Occipital lobe (tissue), 2 donors: ENCODE data around the gene ACE. TPM values are rescaled to one million over a fixed set of nuclear protein-coding genes. Genes with fewer than 3 reads are reported as not detected.

Source experiments
- DNase-seq: peaks from one replicate; lab custom pipeline; 2025; lab: John Stamatoyannopoulos, UW
- total RNA-seq: library from RNA; depleted of rRNA; stranded (reverse); fragments of >200 nt; gene quantifications from one replicate; pipeline ENCODE4 v1.2.3, GENCODE V29; 2014

The ACE gene
- total RNA-seq: 5.3 TPM

- DNase-seq: no peak
These were observed at the start of gene ACE for GRCh38 chr17:63476854-63477479. Gene ACE (plus strand): TSS chr17:63477061. CDS start chr17:63477095, 34 bp downstream.

DNA sequence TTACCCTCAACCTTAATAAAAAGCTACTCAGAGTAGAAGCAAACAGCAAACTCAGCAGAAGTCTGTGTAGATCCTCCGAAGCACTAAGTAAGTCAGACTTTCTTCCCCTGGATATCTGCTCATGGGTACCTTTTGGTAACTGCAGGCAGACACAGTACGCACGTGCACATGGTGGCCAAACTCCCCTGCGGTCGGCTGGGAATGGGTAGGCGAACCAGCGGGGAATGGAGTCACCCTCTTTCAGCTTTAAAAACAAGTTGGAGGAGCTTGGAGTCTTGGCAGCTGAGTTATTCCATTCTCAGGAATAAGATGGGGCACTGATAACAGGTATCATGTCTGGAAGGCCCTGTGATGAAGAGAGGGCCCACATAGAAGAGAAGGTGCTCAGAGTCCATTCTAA lies 47.1 kb upstream of the ACE start:
- DNase-seq: no peak

GRCh38 chr17:63430223-63430622 lies 46.6 kb upstream of the ACE start:
- no peak for DNase-seq

- no peak for DNase-seq
These were observed 45.3 kb upstream of the ACE start for GRCh38 chr17:63431618-63431938.

GRCh38 chr17:63431939-63432804 lies 44.7 kb upstream of the ACE start:
- DNase-seq: no peak

DNA sequence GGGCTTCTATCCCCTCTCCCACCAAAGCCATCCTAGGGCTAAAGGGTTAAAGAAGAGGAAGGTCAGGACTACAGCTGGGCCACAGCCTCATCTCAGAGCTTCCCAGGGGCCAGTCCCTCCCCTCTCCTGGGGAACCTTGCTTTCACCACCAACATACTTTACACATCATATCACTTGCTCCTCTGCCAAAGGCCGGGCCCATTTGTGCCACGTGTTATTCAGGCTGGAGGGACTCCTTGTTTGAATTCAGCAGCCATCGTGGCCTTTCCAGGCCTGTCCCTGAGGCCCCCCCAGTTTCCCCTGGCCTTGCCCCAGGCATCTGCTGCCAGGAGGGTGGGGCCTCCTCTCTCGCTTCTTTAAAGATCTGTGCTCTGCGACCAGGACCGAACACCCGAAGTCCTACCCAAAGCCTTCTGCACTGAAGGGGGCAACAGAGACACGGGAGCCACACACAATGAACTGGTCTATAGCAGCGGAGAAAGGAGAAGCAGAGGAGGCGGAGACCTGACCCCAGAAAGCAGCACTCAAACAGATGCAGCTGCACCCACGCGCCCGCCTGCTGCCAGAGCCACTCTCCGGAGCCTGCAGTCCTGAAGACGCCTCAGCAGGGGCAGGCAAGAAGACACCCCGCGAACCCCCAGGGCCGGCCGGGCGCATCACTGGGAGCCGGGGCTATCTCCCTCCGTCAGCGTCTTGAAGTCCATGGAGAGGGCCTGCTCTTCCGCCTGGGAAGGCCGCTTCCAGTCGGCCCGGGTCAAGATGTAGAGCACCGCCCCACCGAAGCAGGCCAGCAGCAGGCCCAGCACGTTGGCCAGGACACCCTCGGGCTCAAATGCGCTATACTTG lies 42.9 kb upstream of the ACE start:
- no peak for DNase-seq

- peak; percentile 83 for DNase-seq
These were observed 41.8 kb upstream of the ACE start for GRCh38 chr17:63434951-63435571.

DNA sequence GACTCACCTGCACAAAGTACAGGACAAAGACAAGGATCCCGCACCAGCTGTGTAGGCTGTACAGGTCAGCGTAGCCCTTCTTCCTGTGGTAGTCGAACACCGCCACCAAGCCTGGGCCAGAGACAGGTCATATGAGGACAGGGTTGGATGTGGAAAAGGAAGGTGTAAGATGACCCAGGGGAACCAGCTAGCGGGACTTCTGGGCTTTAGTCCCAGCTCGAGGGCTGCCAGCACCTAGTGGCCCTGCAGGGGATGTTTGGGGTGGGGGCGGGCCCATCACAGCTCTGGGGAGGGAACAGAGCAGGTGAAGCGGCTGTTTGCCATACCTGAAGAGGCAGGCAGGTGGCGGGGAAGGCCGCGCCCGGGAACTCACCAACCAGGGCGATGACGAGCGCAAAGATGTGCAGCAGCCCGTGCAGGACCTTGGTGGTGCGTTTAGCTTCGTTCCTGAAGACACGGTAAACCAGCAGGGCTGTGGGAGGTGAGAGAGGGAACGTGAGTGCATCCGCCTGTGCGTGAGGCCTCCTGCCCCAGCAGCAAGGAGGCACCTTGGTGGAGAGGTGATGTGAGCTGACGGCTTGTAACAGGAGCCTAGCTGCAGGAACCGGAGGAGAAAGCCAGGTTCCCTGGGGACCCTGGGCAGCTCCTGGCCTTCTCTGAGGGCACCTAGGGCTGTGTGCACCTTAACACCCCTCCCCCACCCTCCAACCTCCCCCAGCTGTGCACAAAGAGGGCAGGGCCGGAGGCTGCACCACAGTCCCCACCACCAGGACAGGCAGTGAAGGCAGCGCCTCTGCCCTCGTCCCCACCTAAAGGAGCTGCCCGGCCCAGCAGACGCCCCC lies 41.0 kb upstream of the ACE start:
- no peak for DNase-seq

- peak; percentile 25 for DNase-seq
These were observed 40.2 kb upstream of the ACE start for GRCh38 chr17:63436523-63437110.

DNA sequence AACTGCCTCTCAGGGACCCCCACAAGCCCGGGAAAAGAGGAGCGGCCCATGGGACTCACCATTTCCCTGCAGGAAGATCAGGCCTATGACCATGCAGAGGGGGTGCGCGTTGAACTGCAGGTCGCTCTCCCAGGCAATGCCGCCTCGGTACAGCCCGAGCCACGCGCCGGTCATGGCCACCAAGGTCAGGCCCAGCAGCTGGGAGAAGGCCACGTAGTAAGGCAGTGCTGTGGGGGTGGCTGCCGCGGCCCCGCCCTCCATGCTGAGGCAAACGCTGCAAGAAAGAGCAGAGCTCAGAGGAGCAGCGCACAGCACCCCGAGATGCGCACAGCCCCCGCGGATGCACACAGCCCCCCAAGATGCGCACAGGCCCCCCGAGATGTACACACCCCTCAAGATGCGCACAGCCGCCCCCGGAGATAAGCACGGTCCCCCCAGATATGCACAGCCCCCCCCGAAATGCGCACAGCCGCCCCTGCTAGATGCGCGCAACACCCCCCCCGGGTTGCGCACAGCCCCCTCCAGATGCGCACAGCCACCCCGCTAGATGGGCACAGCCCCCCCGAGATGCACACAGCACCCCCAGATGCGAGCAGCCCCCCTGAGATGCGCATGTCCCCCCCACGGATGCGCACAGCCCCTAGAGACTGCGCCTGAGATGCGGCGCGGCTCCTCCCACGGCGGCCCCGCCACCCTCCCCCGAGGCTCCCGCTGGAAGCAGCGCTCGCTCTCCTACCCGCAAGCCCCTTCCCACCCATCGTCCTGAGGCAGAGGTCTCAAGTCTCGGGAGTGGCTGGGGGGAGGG lies 39.4 kb upstream of the ACE start:
- DNase-seq: peak; percentile 43

GRCh38 chr17:63438092-63439051 lies 38.5 kb upstream of the ACE start:
- no peak for DNase-seq

DNA sequence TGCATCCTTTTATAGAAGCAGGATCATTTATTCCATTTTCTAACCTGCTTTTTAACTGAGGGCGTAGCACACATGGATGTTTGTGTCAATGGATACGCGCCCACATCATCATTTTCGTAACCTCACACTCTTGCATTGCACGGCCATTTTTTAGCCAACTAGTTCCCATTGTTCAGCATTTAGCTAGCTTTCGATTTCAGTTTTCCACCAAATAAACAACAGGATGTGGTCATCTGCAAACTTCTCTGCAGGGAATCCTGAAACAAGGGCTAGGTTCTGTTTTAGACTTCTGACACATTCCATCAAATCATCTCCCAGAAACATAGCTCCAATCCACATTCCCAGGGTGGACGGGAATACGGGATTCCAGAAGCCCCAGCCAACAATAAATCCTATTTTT lies 37.2 kb upstream of the ACE start:
- no peak for DNase-seq

DNA sequence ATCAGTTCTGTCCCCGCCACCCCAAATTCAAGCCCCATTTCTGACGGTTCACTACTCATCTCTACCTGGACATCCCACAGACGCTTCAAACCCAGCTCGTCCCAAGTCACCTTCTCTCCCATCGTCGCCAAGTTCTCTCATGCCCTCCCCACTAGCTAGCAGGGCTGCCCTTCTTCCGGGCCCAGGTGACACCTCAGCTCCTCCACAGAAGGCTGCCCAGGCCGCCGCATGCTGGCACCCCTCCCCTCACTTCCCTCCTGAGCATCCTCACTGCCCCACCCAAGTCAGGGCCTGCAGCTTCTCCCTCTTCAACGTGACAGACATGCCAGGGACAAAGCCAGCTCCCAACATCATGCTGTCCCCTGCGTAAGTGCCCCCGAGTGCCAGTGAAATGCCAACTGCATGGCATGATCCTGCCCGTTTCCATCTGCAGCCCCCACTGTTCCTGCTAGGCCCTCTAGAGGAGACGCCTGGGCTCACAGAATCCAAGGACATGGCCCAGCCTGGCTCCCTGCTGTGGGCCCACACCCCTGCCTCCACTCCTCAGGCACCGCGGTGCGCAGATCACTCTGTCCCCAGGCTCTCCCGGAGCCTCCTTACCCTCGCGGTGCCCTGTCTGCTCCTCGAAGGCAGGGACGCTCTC lies 36.6 kb upstream of the ACE start:
- no peak for DNase-seq

DNA sequence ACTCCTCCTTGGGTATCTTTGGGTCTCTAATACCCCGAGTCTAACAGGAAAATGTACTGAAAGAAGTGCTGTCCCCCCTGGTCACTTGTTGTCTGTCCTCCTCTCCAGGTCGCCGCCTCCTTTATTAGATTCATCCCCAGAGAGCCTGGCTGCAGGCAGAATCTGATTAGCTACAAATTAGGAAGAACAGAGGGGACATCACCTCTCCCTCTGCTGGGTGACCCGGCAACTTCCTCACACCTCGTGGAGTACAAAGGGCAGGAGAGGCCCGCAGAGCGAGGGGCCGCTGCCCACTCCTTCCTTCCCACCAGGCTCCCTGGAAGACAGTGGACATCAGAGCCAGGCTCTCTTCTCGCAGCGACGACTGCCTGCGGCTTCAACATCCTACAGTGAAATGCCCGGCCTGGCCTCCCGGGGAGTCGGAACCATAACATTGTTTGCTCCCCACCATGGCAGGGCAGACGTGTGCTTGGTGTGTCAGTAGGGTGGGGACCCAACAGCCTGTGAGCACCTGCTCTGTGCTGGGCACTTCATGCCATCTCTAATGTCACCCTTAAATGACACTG lies 36.0 kb upstream of the ACE start:
- no peak for DNase-seq

DNA sequence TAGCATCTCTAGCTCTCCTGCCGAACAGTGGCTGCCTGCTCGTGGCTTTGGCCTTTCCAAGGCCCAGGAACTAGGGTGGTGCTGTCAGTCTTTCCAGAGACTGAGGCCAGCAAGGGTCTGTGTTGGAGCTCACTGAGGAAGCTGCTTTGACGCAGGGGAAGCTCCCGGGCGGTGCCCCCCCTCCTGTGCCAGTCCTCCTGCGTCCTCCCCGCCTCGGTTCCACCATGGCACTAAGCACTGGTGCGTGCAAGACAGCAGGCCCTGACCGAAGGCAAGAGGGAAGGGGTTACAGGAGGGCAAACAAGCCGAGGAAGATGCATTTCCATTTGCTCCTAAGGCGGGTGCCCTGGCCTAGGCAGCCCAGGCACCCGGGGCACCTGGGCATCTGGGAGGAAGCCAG lies 35.2 kb upstream of the ACE start:
- DNase-seq: no peak

DNA sequence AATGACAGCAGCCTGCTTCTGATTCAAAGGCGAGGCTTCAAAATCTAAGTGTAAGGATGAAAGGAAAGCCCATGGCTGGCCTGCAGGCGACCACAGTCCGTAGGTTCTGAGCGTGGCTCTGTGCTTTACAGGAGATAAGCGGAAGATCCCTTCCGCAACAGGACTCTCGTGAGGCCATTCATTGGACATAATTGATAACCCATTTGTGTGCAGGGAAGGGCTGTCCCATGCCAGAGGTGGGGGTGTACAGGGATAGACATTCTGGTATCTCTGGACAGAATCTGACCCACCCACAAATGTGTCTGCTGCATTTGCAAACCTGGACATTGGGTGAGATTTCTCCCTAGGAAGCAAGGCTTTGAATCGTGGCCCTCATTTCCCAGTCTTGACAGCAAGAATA lies 34.8 kb upstream of the ACE start:
- DNase-seq: no peak

DNA sequence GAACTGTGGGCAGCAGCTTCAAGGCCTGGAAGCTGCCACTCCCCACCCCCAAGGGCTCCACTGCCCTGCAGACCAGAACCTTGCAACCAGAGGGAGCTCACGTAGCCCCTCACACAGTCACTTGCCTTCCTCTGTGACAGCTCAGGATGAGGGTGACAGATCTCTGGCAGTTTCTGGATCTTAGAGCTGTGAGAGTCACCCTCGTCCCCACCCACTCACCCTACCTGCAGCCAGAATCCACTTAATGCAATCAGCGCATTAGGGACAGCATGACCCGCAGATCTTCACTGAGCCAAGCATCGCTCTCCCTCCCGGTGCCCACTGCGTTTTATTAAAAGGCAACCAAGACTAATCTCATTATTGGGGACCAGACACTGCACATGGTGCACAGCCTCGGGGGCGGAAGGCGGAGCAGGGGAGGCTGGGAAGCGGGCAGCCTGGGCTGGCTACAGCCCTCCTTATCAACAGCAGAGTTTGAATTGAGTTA lies 34.3 kb upstream of the ACE start:
- DNase-seq: no peak
